ENCODE measurements around the gene LHX2.

The LHX2 gene

GRCh38 chr9:124000161-124000783 lies 11.3 kb upstream of the LHX2 start:
- DNase-seq = no peak

- DNase-seq = no peak
Measured at GRCh38 chr9:124000784-124001457, 10.6 kb upstream of the LHX2 start.

GRCh38 chr9:124001458-124001799 lies 10.1 kb upstream of the LHX2 start:
- DNase-seq = no peak

GRCh38 chr9:124001866-124002525 lies 9.6 kb upstream of the LHX2 start:
- no peak for DNase-seq

- no peak for DNase-seq
Measured at GRCh38 chr9:124003636-124004349, 7.8 kb upstream of the LHX2 start.

- no peak for DNase-seq
Measured at GRCh38 chr9:124004593-124004992, 7.0 kb upstream of the LHX2 start.

- no peak for DNase-seq
Measured at GRCh38 chr9:124005029-124005771, 6.4 kb upstream of the LHX2 start.

- no peak for DNase-seq
Measured at GRCh38 chr9:124006448-124007361, 4.9 kb upstream of the LHX2 start.

- no peak for DNase-seq
Measured at GRCh38 chr9:124007565-124008302, 3.8 kb upstream of the LHX2 start.

- no peak for DNase-seq
Measured at GRCh38 chr9:124008303-124008693, 3.3 kb upstream of the LHX2 start.

- no peak for DNase-seq
Measured at GRCh38 chr9:124008694-124009530, 2.7 kb upstream of the LHX2 start.

GRCh38 chr9:124009531-124010217 lies 1.9 kb upstream of the LHX2 start:
- DNase-seq = no peak

- DNase-seq = no peak
Measured at GRCh38 chr9:124010303-124010664, 1.3 kb upstream of the LHX2 start.

GRCh38 chr9:124010665-124011321 lies 775 bp upstream of the LHX2 start:
- DNase-seq = no peak

GRCh38 chr9:124012368-124013301 lies 1.1 kb downstream of the LHX2 start:
- no peak for DNase-seq

GRCh38 chr9:124013309-124014210 lies 2.0 kb downstream of the LHX2 start:
- DNase-seq = no peak
